NCI-H1417 (cell line): Measurements from ENCODE around the gene DNAJB11.
"Not testable (repeated sequence)": the region's sequence is repeated elsewhere in the genome, so short reads cannot be mapped to it uniquely, and the experiment has no call there.

Source experiments
- DNase-seq, 3 experiments: peaks; one replicate each; lab custom pipeline; 2025; lab: John Stamatoyannopoulos, UW

DNAJB11 gene

GRCh38 chr3:186552408-186553031 is 18.0 kb upstream of the DNAJB11 start:
- no peak for DNase-seq

- DNase-seq, result no peak
These were observed 5.9 kb upstream of the DNAJB11 start for GRCh38 chr3:186564586-186564985.

- DNase-seq, result no peak
These were observed 3.8 kb upstream of the DNAJB11 start for GRCh38 chr3:186566772-186567071.

- DNase-seq, result peak; percentile 92 to 97 (median 96)
These were observed 3.2 kb upstream of the DNAJB11 start, which contains the start of gene TBCCD1 for GRCh38 chr3:186567072-186567921. Gene TBCCD1 (minus strand): TSS chr3:186567339. CDS start chr3:186564329, 3,010 bp downstream.

GRCh38 chr3:186569361-186569760 is 1.2 kb upstream of the DNAJB11 start:
- DNase-seq, result not testable (repeated sequence)

- no peak for DNase-seq
These were observed 783 bp upstream of the DNAJB11 start for GRCh38 chr3:186569779-186570095.

GRCh38 chr3:186570941-186571643 is 572 bp downstream of the DNAJB11 start:
- DNase-seq, result peak in 1 of 3 experiments; percentile 44

- DNase-seq, result no peak
These were observed 1.1 kb downstream of the DNAJB11 start for GRCh38 chr3:186571644-186572013.

- no peak for DNase-seq
These were observed 7.0 kb downstream of the DNAJB11 start for GRCh38 chr3:186577521-186577920.

GRCh38 chr3:186580785-186581184 is 10.3 kb downstream of the DNAJB11 start:
- no peak for DNase-seq

GRCh38 chr3:186582541-186582940 is 12.0 kb downstream of the DNAJB11 start:
- no peak for DNase-seq

GRCh38 chr3:186583831-186584230 is 13.3 kb downstream of the DNAJB11 start:
- DNase-seq, result no peak

- not testable (repeated sequence) for DNase-seq
These were observed 15.7 kb downstream of the DNAJB11 start for GRCh38 chr3:186586245-186586644.

GRCh38 chr3:186587183-186587582 is 16.7 kb downstream of the DNAJB11 start:
- no peak for DNase-seq

GRCh38 chr3:186588632-186589031 is 18.1 kb downstream of the DNAJB11 start:
- no peak for DNase-seq

GRCh38 chr3:186589121-186589520 is 18.6 kb downstream of the DNAJB11 start:
- no peak for DNase-seq

- DNase-seq, result peak in 2 of 3 experiments; percentile 12 to 55
These were observed 19.5 kb downstream of the DNAJB11 start for GRCh38 chr3:186589856-186590579.

- no peak for DNase-seq
These were observed 20.2 kb downstream of the DNAJB11 start for GRCh38 chr3:186590580-186591295.

- DNase-seq, result no peak
These were observed 22.2 kb downstream of the DNAJB11 start for GRCh38 chr3:186592682-186593081.

- DNase-seq, result no peak
These were observed 23.3 kb downstream of the DNAJB11 start for GRCh38 chr3:186593862-186594261.

GRCh38 chr3:186594591-186595113 is 24.1 kb downstream of the DNAJB11 start:
- DNase-seq, result no peak
